Bronchial epithelial cell (primary cell): ENCODE data around the gene RELT. TPM values are rescaled to one million over a fixed set of nuclear protein-coding genes. Genes with fewer than 3 reads are reported as not detected.

Experiments used
- DNase-seq: peaks from one replicate; pipeline ENCODE4 v3.0.0-alpha.2; 2010; ENCODE audit warnings: low read depth
- FAIRE-seq: peaks from 2 replicates; lab custom pipeline; 2011; peaks lifted over from hg19 to GRCh38; lab: Jason Lieb, UNC
- H3K27me3 ChIP-seq: 2 replicates; pipeline ENCODE4 v1.5.1; 2011; ENCODE audit warnings: low read length; ENCODE audit not compliant: control insufficient read depth, insufficient read depth
- H3K36me3 ChIP-seq: 2 replicates; pipeline ENCODE4 v1.5.1; 2011; ENCODE audit warnings: low read length; ENCODE audit not compliant: control insufficient read depth, insufficient read depth
- H3K4me3 ChIP-seq: 2 replicates; pipeline ENCODE4 v1.5.1; 2011; ENCODE audit warnings: mild to moderate bottlenecking, low read depth, low read length, control low read depth
- total RNA-seq: library from RNA; depleted of rRNA; stranded (reverse); fragments of >200 nt; gene quantifications from 2 replicates; pipeline ENCODE4 v1.2.1, GENCODE V29; 2014
- TF ChIP-seq, protein P1 (sequence below): IDR thresholded peaks from 2 replicates; pipeline ENCODE4 v1.5.1; 2011; ENCODE audit warnings: mild to moderate bottlenecking, moderate library complexity, low read length, control low read depth, inconsistent platforms; ENCODE audit not compliant: insufficient read depth, severe bottlenecking

RELT gene
- total RNA-seq, 1 donor from 2014 or later = 3.4 TPM

DNA sequence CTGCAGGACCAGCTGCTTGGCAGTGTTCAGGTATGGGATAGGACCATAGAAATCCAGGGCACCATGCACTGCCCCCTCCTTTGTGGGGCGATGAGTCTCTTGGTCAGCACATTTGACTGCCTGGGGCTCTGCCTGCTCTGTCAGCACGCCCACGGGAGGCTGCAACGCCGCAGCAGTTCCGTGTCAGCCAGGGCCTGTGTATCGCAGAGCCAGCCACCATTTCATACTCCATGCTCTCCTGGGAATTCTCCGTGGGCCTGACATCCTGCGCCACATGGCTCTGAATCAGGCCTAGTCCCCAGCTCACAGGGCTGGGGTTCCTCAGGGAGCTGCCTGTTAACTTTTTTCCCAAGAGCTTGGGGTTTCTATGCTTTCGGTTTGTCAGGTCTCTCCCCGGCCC, 16.9 kb upstream of the RELT start:
- peaks cover 19% of the 10 kb centered on the region for H3K36me3 ChIP-seq
- FAIRE-seq = no peak
- H3K27me3 ChIP-seq = no peaks in the 10 kb centered on the region
- TF ChIP-seq, protein P1, sequence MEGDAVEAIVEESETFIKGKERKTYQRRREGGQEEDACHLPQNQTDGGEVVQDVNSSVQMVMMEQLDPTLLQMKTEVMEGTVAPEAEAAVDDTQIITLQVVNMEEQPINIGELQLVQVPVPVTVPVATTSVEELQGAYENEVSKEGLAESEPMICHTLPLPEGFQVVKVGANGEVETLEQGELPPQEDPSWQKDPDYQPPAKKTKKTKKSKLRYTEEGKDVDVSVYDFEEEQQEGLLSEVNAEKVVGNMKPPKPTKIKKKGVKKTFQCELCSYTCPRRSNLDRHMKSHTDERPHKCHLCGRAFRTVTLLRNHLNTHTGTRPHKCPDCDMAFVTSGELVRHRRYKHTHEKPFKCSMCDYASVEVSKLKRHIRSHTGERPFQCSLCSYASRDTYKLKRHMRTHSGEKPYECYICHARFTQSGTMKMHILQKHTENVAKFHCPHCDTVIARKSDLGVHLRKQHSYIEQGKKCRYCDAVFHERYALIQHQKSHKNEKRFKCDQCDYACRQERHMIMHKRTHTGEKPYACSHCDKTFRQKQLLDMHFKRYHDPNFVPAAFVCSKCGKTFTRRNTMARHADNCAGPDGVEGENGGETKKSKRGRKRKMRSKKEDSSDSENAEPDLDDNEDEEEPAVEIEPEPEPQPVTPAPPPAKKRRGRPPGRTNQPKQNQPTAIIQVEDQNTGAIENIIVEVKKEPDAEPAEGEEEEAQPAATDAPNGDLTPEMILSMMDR = no peak
- no peak for DNase-seq
- no peak overlapping the region for H3K4me3 ChIP-seq

DNA sequence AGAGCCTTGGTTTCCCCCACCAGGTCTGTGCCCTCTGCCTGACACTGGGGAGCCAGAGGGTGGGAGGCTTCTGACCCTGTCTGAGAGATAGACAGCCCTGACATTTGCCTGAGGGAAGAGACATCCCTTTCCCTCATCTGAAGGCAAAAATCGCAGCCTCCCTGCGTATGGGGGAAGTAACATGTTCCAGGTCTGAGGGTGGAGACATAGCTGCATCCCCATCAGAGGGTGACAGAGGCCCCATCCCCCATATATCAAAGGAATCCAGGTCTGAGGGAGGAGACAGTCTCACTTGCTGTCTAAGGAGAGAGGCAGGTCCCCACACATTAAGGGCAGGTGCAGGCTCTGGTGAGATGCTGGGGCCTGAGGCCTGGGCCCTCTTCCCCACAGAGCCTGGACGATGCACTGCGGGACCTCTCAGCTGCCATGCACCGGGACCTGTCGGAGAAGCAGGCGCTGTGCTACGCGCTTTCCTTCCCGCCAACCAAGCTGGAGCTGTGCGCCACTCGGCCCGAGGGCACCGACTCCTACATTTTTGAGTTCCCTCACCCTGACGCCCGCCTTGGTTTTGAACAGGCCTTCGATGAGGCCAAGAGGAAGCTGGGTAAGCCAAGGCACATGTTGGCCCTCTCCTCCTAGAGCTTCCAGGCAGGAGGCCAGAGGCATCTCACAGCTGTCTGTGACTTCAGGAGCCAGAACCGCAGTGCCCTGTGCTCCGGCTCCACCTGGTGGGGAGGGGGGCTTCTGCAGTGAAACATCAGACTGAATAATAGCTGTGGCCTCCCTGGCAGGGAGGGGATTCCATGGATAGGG, 16.1 kb upstream of the RELT start:
- DNase-seq = no peak
- TF ChIP-seq, protein P1 = peak; percentile 40
- Histone ChIP-seq H3K27me3 (no peaks in the 10 kb centered on the region), H3K36me3 (peaks cover 20% of the 10 kb centered on the region), H3K4me3 (no peak overlapping the region)
- FAIRE-seq = no peak

DNA sequence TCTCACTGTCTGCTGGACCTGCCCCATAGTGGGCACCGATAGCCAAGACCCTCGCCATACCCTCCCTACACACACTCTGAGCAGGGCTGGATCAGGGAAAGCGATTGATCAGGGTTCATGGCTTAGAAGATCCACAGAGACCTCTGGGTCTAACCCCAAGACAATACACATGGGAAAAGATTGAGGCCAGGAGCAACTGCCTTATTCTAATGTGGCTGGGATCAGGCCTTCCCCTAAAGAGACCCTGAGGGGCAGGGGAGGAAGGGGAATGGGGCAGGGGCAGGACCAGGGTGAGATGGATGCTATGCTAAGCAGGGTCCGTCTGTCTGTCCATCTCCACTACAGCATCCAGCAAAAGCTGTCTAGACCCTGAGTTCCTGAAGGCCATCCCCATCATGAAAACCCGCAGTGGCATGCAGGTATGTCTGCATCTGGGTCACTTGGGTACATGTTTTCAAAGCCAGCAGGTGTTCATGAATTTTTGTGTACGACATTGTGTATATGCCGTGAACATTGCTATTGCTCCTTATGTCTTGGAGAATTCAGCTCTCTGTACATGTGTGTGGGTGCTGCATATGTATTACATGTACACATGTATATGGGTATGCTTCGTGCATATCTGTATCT, 15.3 kb upstream of the RELT start:
- Histone ChIP-seq H3K27me3 (no peaks in the 10 kb centered on the region), H3K4me3 (no peak overlapping the region), H3K36me3 (peaks cover 24% of the 10 kb centered on the region)
- TF ChIP-seq, protein P1 = no peak
- no peak for DNase-seq
- no peak for FAIRE-seq

DNA sequence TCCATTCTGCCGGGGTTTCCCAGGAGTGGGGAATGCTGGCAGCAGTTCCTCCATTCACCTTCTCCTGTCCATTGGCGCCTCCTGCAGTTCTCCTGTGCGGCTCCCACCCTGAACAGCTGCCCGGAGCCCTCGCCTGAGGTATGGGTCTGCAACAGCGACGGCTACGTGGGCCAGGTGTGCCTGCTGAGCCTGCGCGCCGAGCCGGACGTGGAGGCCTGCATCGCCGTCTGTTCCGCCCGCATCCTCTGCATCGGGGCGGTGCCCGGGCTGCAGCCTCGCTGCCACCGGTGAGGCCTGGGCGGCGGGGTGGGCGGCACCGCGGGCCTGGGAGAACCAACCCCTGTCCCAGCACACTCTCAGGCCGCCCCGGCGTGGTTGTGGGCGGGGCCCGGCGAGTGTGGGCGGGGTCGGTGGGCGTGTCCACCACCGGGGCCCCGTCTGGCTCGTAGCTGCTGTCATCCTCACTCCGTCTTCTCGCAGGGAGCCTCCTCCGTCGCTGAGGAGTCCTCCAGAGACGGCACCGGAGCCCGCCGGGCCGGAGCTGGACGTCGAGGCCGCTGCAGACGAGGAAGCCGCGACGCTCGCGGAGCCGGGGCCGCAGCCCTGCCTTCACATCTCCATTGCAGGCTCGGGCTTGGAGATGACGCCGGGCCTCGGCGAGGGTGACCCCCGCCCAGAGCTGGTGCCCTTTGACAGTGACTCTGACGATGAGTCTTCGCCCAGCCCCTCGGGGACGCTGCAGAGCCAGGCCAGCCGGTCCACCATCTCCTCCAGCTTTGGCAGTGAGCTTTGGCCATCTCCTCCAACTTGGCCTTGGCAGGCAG, 14.0 kb upstream of the RELT start:
- H3K4me3 ChIP-seq = no peak overlapping the region
- no peak for DNase-seq
- peaks cover 23% of the 10 kb centered on the region for H3K36me3 ChIP-seq
- H3K27me3 ChIP-seq = no peaks in the 10 kb centered on the region
- TF ChIP-seq, protein P1 = no peak
- no peak for FAIRE-seq

DNA sequence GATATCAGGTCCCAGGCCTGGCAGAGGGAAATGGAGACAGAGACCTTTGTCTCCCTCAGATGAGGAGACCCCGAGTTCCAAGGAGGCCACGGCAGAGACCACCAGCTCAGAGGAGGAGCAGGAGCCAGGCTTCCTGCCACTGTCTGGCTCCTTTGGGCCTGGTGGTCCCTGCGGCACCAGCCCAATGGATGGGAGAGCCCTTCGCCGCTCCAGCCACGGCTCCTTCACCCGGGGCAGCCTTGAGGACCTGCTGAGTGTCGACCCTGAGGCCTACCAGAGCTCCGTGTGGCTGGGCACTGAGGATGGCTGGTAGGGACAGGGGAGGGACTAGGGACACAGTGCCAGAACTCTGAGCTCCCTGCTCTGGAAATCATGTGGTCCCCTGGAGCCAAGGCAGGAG, 13.1 kb upstream of the RELT start:
- Histone ChIP-seq H3K36me3 (peaks cover 23% of the 10 kb centered on the region), H3K27me3 (no peaks in the 10 kb centered on the region), H3K4me3 (no peak overlapping the region)
- no peak for DNase-seq
- TF ChIP-seq, protein P1 = no peak
- FAIRE-seq = no peak
